ENCODE measurements around the gene ARID1B. TPM values are rescaled to one million over a fixed set of nuclear protein-coding genes. Genes with fewer than 3 reads are reported as not detected.

Gene ARID1B
- total and polyA plus RNA-seq, 10 of the 15 experiments (the other 5 are each of a cell fraction or from before 2014, with no cell fraction given) = 24.7 to 133 (median 54.6) TPM

GRCh38 chr6:157095569-157095968 lies 318.4 kb downstream of the ARID1B start (continued):
- TF ChIP-seq SKIL (IDR thresholded peaks at IDR 0.05; ENCODE audit: low read depth, poor library complexity, severe bottlenecking) (no peak), HCFC1 (IDR thresholded peaks at IDR 0.05; ENCODE audit: low read length) (no peak), HDAC2 (IDR thresholded peaks at IDR 0.05) (no peak), RCOR1 (conservative IDR thresholded peaks at IDR 0.05; ENCODE audit: low read depth, low read length) (no peak), ATF2 (IDR thresholded peaks at IDR 0.05; ENCODE audit: low read length) (no peak)

- Histone ChIP-seq H3K27ac (ENCODE audit: control insufficient read depth, insufficient read depth) (no peak overlapping the region), H3K4me2 (ENCODE audit: control insufficient read depth, insufficient read depth) (no peak overlapping the region), H3K9ac (ENCODE audit: control insufficient read depth, insufficient read depth, low read length) (no peak overlapping the region), H3K4me1 (ENCODE audit: control insufficient read depth, insufficient read depth, low read length) (peaks cover 18% of the 10 kb centered on the region; the same call in 1 of the 2 replicates), H3K27me3 (replicated peaks in 1 of 2; ENCODE audit: control insufficient read depth in 2 of 2, insufficient read depth in 2 of 2, low read length in 1 of 2) (no peaks in the 10 kb centered on the region), H3K4me3 (no peak overlapping the region), H4K20me1 (ENCODE audit: control insufficient read depth, insufficient read depth) (peaks cover 6% of the 10 kb centered on the region; the same call in 1 of the 2 replicates), H3K36me3 (ENCODE audit: control insufficient read depth in 2 of 2, insufficient read depth in 2 of 2, low read length in 1 of 2) (peaks cover 0 to 16% of the 10 kb centered on the region in 2 experiments; a peak in 3 of 4 replicates), H3K9me3 (replicated peaks; ENCODE audit: control insufficient read depth, insufficient read depth, low read length) (no peaks in the 10 kb centered on the region), H3K79me2 (ENCODE audit: control insufficient read depth, insufficient read depth, low read length) (no peaks in the 10 kb centered on the region), H2AFZ (ENCODE audit: control insufficient read depth, low read depth, low read length) (no peak overlapping the region)
- in situ Hi-C loops (cut with MboI) = no loop called here
- WGBS (ENCODE audit: insufficient coverage, insufficient replicate concordance, low lambda C conversion rate, missing lambda C conversion rate) = 98% methylated on average over 6 of the region's 6 CpGs
- no TSS peak for BruUV-seq (replicated peaks)
- ATAC-seq (no peak), FAIRE-seq (no peak), DNase-seq (ENCODE audit: low read depth, low spot score) (no peak)
- intact Hi-C loops (cut with micrococcal nuclease; ENCODE audit: unreplicated experiment) = no loop called here
- TF ChIP-seq E2F8 (IDR thresholded peaks at IDR 0.05; ENCODE audit: low read depth, partially characterized antibody) (no peak), ZNF622 (IDR thresholded peaks at IDR 0.05) (no peak), HDGF (IDR thresholded peaks at IDR 0.05) (no peak), POU2F2 (IDR thresholded peaks at IDR 0.05; ENCODE audit: borderline replicate concordance, low read depth, low read length) (no peak), NFIC (IDR thresholded peaks at IDR 0.05; ENCODE audit: low read depth, low read length) (no peak), GATAD2B (conservative IDR thresholded peaks at IDR 0.05; ENCODE audit: low read depth) (no peak)
- POLR2A ChIA-PET = no interaction called here
- RAD21 ChIA-PET (ENCODE audit: unreplicated experiment) = no interaction called here
- SMC1A ChIA-PET (ENCODE audit: uncharacterized antibody, unreplicated experiment) = interaction anchor here (2.0 kb wide), 1 partner anchor 60 kb away, joined by 9 read pairs; no protein-coding TSS in a partner anchor
- CTCF ChIA-PET = interaction anchor here (2.1 kb wide), 1 partner anchor 26 kb away, joined by 6 read pairs; no protein-coding TSS in a partner anchor
These were observed 318.9 kb downstream of the ARID1B start for GRCh38 chr6:157096105-157096504.

Data from GM12878 (cell line).